ENCODE data around the gene YJEFN3.

The YJEFN3 gene

DNA sequence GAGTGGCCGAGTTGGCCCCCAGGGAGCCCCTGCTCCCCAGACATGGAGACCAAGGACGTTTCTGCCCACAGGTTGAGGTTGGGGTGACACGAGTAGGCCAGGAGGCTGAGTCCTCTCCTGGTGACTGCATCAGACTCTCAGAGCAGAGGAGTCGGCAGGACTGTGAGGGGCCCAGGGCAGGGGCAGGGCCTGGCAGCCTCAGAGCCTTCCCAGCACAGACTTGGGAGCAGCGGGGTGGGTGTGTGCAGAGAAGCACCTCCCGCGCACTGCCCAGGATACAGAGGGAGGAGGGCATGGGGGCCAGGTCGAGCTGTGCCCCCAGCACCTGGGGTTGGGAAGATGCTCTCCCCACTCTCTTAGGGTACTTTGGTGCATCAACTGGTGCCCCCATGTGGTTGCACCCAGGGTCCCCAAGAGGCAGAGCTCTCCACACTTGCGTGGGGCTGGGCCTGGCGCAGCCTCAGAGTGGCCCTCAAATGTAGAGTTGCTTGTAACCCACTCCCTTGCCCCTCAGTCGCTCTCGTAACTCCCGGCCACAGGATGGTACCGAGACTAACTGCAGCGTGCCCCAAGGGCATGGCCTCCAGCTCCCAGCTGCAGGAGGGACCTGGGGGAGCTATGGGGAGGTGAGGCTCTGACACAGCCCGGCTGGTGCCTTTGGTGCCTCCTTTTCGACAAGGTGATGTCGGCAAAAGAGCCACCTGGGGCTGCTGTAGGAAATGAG is 29.3 kb upstream of the YJEFN3 start:
- WGBS, 2 experiments: 95% methylated on average over 18 of the region's 18 CpGs
- H3K4me3 ChIP-seq (ENCODE audit: insufficient read depth, low read depth, low read length): no peak overlapping the region
- no peaks in the 10 kb centered on the region for H3K4me1 ChIP-seq (ENCODE audit: control insufficient read depth, insufficient read depth, low read length)
- H3K27ac ChIP-seq (ENCODE audit: insufficient read depth, low read depth, low read length, poor library complexity, severe bottlenecking): no peak overlapping the region
- no peaks in the 10 kb centered on the region for H3K9me3 ChIP-seq (ENCODE audit: control insufficient read depth, low read length)
- peaks cover 41% of the 10 kb centered on the region for H3K36me3 ChIP-seq (ENCODE audit: control insufficient read depth, insufficient read depth, low read length)
- no peaks in the 10 kb centered on the region for H3K27me3 ChIP-seq (ENCODE audit: control insufficient read depth, insufficient read depth, low read length, poor library complexity, severe bottlenecking)

DNA sequence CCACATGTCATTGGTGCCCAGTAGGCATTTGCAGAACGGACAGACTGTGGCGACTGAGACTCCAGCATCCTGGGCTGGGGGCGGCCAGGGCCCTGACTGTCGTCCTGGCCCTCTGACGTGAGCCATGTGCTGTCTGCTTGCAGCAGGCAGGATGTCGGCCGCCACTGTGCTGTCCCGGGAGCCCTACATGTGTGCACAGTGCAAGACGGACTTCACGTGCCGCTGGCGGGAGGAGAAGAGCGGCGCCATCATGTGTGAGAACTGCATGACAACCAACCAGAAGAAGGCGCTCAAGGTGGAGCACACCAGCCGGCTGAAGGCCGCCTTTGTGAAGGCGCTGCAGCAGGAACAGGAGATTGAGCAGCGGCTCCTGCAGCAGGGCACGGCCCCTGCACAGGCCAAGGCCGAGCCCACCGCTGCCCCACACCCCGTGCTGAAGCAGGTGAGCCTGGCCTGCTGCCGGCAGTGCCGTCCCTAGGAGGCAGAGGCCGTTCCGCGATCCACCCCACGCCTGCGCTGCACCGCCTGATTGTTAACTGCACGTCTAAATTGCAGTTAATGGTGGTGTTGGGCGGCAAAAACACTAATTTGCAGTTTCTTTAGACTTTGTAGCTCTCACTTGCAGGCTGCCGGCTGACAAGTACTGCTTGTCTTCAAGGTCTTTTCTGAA is 27.6 kb upstream of the YJEFN3 start:
- no peaks in the 10 kb centered on the region for H3K4me1 ChIP-seq (ENCODE audit: control insufficient read depth, insufficient read depth, low read length)
- H3K36me3 ChIP-seq (ENCODE audit: control insufficient read depth, insufficient read depth, low read length): peaks cover 40% of the 10 kb centered on the region
- H3K9me3 ChIP-seq (ENCODE audit: control insufficient read depth, low read length): no peaks in the 10 kb centered on the region
- no peak overlapping the region for H3K27ac ChIP-seq (ENCODE audit: insufficient read depth, low read depth, low read length, poor library complexity, severe bottlenecking)
- 95 to 96% methylated on average over 34 of the region's 34 CpGs for WGBS, 2 experiments
- H3K27me3 ChIP-seq (ENCODE audit: control insufficient read depth, insufficient read depth, low read length, poor library complexity, severe bottlenecking): no peaks in the 10 kb centered on the region
- H3K4me3 ChIP-seq (ENCODE audit: insufficient read depth, low read depth, low read length): no peak overlapping the region

DNA sequence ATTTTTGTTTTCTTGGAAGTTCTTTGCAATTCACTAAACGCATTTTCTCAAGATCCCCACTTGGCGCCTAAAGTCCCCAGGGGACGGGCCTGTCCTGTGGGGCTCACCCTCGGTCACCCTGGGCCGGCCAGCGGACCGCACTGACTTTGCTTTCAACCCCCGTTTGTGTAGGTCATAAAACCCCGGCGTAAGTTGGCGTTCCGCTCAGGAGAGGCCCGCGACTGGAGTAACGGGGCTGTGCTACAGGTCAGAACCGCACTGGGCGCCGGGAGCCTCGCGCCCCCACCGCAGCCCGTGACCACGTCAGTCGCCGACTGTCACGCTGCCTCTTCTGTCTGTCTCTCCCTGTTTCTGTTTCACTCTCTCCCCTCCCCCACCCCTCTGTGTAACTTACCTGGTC is 26.9 kb upstream of the YJEFN3 start:
- H3K27me3 ChIP-seq (ENCODE audit: control insufficient read depth, insufficient read depth, low read length, poor library complexity, severe bottlenecking): no peaks in the 10 kb centered on the region

DNA sequence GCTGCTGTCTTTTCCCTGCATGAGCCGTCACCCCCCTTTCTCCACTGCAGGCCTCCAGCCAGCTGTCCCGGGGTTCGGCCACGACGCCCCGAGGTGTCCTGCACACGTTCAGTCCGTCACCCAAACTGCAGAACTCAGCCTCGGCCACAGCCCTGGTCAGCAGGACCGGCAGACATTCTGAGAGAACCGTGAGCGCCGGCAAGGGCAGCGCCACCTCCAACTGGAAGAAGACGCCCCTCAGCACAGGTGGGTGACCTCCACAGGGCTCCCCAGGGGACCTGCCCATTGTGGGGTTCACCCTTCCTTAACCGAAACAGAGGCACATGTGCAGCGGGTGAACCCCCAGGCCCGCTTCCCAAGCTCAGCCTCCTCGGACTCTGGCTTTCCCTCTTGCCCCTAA is 26.4 kb upstream of the YJEFN3 start:
- Histone ChIP-seq H3K4me3 (ENCODE audit: insufficient read depth, low read depth, low read length) (no peak overlapping the region), H3K27ac (ENCODE audit: insufficient read depth, low read depth, low read length, poor library complexity, severe bottlenecking) (no peak overlapping the region), H3K9me3 (ENCODE audit: control insufficient read depth, low read length) (no peaks in the 10 kb centered on the region), H3K27me3 (ENCODE audit: control insufficient read depth, insufficient read depth, low read length, poor library complexity, severe bottlenecking) (no peaks in the 10 kb centered on the region), H3K4me1 (ENCODE audit: control insufficient read depth, insufficient read depth, low read length) (no peaks in the 10 kb centered on the region), H3K36me3 (ENCODE audit: control insufficient read depth, insufficient read depth, low read length) (peaks cover 38% of the 10 kb centered on the region)
- 95 to 96% methylated on average over 19 of the region's 19 CpGs for WGBS, 2 experiments

More for the DNA sequence above, 26.9 kb upstream of the YJEFN3 start:
- H3K36me3 ChIP-seq (ENCODE audit: control insufficient read depth, insufficient read depth, low read length): peaks cover 36% of the 10 kb centered on the region
- H3K4me1 ChIP-seq (ENCODE audit: control insufficient read depth, insufficient read depth, low read length): no peaks in the 10 kb centered on the region
- no peaks in the 10 kb centered on the region for H3K9me3 ChIP-seq (ENCODE audit: control insufficient read depth, low read length)
- H3K27ac ChIP-seq (ENCODE audit: insufficient read depth, low read depth, low read length, poor library complexity, severe bottlenecking): no peak overlapping the region
- H3K4me3 ChIP-seq (ENCODE audit: insufficient read depth, low read depth, low read length): no peak overlapping the region
- 95 to 96% methylated on average over 26 of the region's 26 CpGs for WGBS, 2 experiments

DNA sequence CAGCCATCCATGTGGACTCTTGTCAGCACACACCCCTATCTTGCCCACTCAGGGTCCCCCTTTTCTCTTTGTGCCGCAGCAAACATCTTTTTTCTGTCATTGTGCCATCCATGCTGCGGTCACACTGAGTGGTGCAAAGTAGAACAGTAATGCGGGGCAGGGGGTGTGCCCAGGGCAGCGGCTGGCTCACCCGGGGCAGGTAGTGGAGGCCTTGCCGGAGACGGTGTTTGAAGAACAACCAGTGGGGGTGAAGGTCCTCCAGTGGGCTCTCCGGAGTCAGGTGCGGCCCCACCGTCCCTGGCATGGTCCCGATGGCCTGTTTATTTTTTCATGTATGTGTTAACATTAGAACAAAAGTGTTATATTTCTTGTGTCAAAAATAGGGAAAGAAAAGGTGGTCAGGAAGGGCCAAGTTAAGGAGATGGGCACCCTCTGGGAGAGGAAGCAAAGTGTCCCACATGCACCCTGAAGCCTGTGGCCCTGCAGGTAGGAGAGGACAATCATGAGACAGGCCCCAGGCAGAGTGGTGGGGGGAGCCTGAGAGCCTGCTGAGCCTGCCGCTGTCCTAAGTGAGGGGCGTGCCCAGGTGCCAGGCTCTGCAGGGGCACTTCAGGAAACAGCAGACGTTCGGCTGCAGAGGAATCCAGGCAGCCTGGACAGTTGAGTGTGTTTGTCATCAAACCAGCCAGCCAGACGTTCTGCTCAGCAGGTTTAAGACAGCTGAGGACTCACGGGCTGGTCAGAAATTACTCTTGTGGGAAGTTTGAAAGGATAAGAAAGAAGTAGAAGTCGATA is 25.7 kb upstream of the YJEFN3 start:
- no peaks in the 10 kb centered on the region for H3K9me3 ChIP-seq (ENCODE audit: control insufficient read depth, low read length)
- H3K27ac ChIP-seq (ENCODE audit: insufficient read depth, low read depth, low read length, poor library complexity, severe bottlenecking): no peak overlapping the region
- WGBS, 2 experiments: 96 to 97% methylated on average over 18 of the region's 18 CpGs
- peaks cover 41% of the 10 kb centered on the region for H3K36me3 ChIP-seq (ENCODE audit: control insufficient read depth, insufficient read depth, low read length)
- H3K4me3 ChIP-seq (ENCODE audit: insufficient read depth, low read depth, low read length): no peak overlapping the region
- H3K4me1 ChIP-seq (ENCODE audit: control insufficient read depth, insufficient read depth, low read length): no peaks in the 10 kb centered on the region
- H3K27me3 ChIP-seq (ENCODE audit: control insufficient read depth, insufficient read depth, low read length, poor library complexity, severe bottlenecking): no peaks in the 10 kb centered on the region

DNA sequence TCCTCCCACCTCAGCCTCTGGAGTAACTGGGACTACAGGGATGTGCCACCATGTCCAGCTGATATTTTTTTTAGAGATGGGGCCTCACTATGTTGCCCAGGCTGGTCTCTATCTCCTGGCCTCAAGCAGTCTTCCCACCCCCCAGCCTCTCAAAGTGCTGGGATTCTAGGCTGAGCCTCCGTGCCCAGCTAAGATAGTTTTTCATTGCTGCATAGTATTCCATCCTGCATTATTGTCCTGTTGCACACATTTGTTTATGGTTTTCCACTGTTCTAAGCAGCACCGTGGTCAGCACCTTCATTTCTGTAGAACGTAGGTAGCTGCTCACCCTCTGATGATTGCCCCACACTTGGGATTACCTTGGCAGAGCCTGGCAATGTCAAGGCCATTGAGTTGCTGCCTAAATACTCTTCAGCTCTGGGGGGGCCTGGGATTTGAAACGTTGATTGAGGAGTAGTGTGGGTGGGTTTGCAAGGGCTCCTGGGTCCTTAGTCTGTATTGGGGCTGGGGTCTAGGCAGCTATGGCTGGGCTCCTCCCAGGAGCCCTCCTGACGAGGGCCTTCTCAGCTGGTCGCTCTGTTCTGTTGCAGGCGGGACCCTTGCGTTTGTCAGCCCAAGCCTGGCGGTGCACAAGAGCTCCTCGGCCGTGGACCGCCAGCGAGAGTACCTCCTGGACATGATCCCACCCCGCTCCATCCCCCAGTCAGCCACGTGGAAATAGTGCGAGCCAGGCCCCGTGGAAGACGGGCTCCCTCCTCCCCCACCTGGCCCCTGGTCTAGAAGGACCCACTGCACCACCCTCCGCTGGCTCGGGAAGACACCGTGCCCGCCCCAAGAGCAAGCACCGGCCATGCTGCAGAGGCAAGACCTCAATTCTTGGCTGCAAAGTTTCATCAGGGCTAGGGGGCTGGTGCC is 23.7 kb upstream of the YJEFN3 start:
- Histone ChIP-seq H3K4me1 (ENCODE audit: control insufficient read depth, insufficient read depth, low read length) (no peaks in the 10 kb centered on the region), H3K27me3 (ENCODE audit: control insufficient read depth, insufficient read depth, low read length, poor library complexity, severe bottlenecking) (no peaks in the 10 kb centered on the region), H3K36me3 (ENCODE audit: control insufficient read depth, insufficient read depth, low read length) (peaks cover 32% of the 10 kb centered on the region), H3K4me3 (ENCODE audit: insufficient read depth, low read depth, low read length) (no peak overlapping the region), H3K27ac (ENCODE audit: insufficient read depth, low read depth, low read length, poor library complexity, severe bottlenecking) (no peak overlapping the region), H3K9me3 (ENCODE audit: control insufficient read depth, low read length) (no peaks in the 10 kb centered on the region)
- WGBS, 2 experiments: 95% methylated on average over 23 of the region's 23 CpGs

DNA sequence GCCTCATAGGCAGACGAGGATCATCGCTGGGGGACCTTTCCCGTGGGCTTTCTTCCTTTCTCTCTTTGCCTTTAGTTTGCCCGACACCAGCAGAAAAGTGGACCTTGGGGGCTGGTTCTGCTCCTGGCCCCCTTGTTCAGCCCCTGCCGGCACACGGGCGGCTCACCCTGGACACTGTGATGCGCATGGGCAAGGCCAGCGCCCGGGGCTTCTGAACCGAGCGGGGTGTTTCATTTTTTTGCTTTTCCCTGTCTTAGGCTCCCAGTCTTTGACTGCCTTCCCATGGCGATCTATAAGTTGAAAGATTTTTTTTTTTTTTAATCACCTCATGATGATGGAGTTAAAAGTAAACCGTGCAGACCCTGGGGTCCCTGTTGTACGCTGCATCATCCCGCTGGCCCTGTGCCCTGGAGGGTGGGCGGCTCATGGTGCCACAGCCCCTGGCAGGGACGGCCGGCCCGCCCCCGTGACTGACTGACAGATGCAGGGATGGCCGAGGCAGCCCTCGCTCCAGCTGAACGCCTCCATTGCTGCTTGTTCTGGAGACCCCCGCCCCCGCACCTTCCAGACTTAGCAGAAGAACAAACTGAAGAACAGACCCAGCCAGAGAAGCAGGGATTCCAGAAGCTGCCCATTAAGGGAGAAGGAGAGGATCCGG is 22.9 kb upstream of the YJEFN3 start:
- Histone ChIP-seq H3K27ac (ENCODE audit: insufficient read depth, low read depth, low read length, poor library complexity, severe bottlenecking) (no peak overlapping the region), H3K36me3 (ENCODE audit: control insufficient read depth, insufficient read depth, low read length) (peaks cover 24% of the 10 kb centered on the region), H3K4me1 (ENCODE audit: control insufficient read depth, insufficient read depth, low read length) (no peaks in the 10 kb centered on the region), H3K27me3 (ENCODE audit: control insufficient read depth, insufficient read depth, low read length, poor library complexity, severe bottlenecking) (no peaks in the 10 kb centered on the region), H3K9me3 (ENCODE audit: control insufficient read depth, low read length) (no peaks in the 10 kb centered on the region), H3K4me3 (ENCODE audit: insufficient read depth, low read depth, low read length) (no peak overlapping the region)
- 96% methylated on average over 27 of the region's 27 CpGs for WGBS, 2 experiments

DNA sequence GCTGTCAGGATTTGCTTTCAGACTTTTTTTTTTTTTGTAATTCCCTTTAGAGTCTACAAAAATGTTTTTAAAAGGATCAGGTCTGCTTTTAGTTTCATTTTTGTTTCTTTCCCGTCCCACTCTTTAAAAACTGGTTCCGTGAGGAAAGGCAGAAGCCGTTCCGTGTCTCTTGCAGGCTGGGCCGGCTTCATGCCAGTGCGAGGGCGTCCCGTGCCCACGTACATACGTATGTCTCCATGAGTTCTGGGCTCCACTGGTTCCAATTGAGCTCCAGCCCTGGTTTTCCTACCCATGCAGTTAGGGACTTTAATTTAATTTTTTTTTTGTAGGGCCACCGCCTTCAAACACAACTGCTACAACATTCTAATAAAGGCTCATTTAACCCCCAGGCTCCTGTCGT is 22.1 kb upstream of the YJEFN3 start:
- WGBS, 2 experiments: 95 to 96% methylated on average over 12 of the region's 12 CpGs
- peaks cover 18% of the 10 kb centered on the region for H3K36me3 ChIP-seq (ENCODE audit: control insufficient read depth, insufficient read depth, low read length)
- H3K27me3 ChIP-seq (ENCODE audit: control insufficient read depth, insufficient read depth, low read length, poor library complexity, severe bottlenecking): no peaks in the 10 kb centered on the region
- H3K9me3 ChIP-seq (ENCODE audit: control insufficient read depth, low read length): no peaks in the 10 kb centered on the region
- H3K4me3 ChIP-seq (ENCODE audit: insufficient read depth, low read depth, low read length): no peak overlapping the region
- no peaks in the 10 kb centered on the region for H3K4me1 ChIP-seq (ENCODE audit: control insufficient read depth, insufficient read depth, low read length)
- H3K27ac ChIP-seq (ENCODE audit: insufficient read depth, low read depth, low read length, poor library complexity, severe bottlenecking): no peak overlapping the region

DNA sequence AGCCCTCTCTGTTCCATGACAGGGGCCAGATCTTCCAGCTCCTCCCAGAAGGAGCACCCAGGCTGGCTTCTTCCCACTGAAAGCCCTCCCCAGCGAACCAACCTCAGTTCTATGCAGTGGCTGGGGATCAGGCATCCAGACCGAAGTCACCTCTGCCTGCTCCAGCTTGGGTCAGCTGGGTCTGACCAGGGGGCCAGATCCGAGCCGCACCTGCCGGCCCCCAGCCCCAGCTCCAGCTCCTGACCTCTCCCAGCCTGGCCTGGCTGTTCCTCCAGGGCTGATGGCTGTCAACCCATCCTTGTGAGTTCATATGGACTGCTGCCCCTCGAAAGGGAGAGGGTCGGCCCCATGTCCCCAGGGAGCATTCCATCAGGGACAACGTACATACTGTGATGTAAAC is 21.4 kb upstream of the YJEFN3 start:
- H3K27me3 ChIP-seq (ENCODE audit: control insufficient read depth, insufficient read depth, low read length, poor library complexity, severe bottlenecking): no peaks in the 10 kb centered on the region
- peaks cover 18% of the 10 kb centered on the region for H3K36me3 ChIP-seq (ENCODE audit: control insufficient read depth, insufficient read depth, low read length)
- H3K4me3 ChIP-seq (ENCODE audit: insufficient read depth, low read depth, low read length): no peak overlapping the region
- no peaks in the 10 kb centered on the region for H3K4me1 ChIP-seq (ENCODE audit: control insufficient read depth, insufficient read depth, low read length)
- H3K27ac ChIP-seq (ENCODE audit: insufficient read depth, low read depth, low read length, poor library complexity, severe bottlenecking): no peak overlapping the region
- H3K9me3 ChIP-seq (ENCODE audit: control insufficient read depth, low read length): no peaks in the 10 kb centered on the region
- 91 to 94% methylated on average over 8 of the region's 8 CpGs for WGBS, 2 experiments
